UCSD-AML1 (cell line): ENCODE results near the gene LUC7L3.

ENCODE experiments used
- DNase-seq: peaks from one replicate; lab custom pipeline; 2025; ENCODE audit not compliant: unreplicated experiment; lab: John Stamatoyannopoulos, UW

Gene LUC7L3

GRCh38 chr17:50685691-50686493, 33.5 kb upstream of the LUC7L3 start:
- no peak for DNase-seq

- no peak for DNase-seq
Observed at GRCh38 chr17:50686494-50687199, 32.8 kb upstream of the LUC7L3 start.

- DNase-seq = no peak
Observed at GRCh38 chr17:50687200-50688066, 32.0 kb upstream of the LUC7L3 start.

GRCh38 chr17:50688245-50688644, 31.2 kb upstream of the LUC7L3 start:
- DNase-seq = no peak

GRCh38 chr17:50689251-50689650, 30.2 kb upstream of the LUC7L3 start:
- peak; percentile 28 for DNase-seq

- DNase-seq = no peak
Observed at GRCh38 chr17:50689956-50690886, 29.2 kb upstream of the LUC7L3 start.

- DNase-seq = no peak
Observed at GRCh38 chr17:50690887-50691549, 28.4 kb upstream of the LUC7L3 start.

- no peak for DNase-seq
Observed at GRCh38 chr17:50691550-50692447, 27.6 kb upstream of the LUC7L3 start.

- no peak for DNase-seq
Observed at GRCh38 chr17:50692448-50693035, 26.9 kb upstream of the LUC7L3 start.

GRCh38 chr17:50693036-50693682, 26.2 kb upstream of the LUC7L3 start:
- DNase-seq = no peak

- DNase-seq = no peak
Observed at GRCh38 chr17:50696365-50696879, 23.0 kb upstream of the LUC7L3 start.

- DNase-seq = no peak
Observed at GRCh38 chr17:50697062-50697461, 22.3 kb upstream of the LUC7L3 start.

- no peak for DNase-seq
Observed at GRCh38 chr17:50697663-50698272, 21.6 kb upstream of the LUC7L3 start.

- no peak for DNase-seq
Observed at GRCh38 chr17:50699410-50699809, 20.0 kb upstream of the LUC7L3 start.

- DNase-seq = no peak
Observed at GRCh38 chr17:50703162-50703561, 16.2 kb upstream of the LUC7L3 start.

- peak; percentile 90 for DNase-seq
Observed at GRCh38 chr17:50707289-50708049, 11.9 kb upstream of the LUC7L3 start, which contains the start of gene ANKRD40. Gene ANKRD40, minus strand, starts transcription at chr17:50707914. Its CDS starts 260 bp downstream, at chr17:50707654.
